H9 (cell line): ENCODE measurements around the gene SLC25A43. TPM values are rescaled to one million over a fixed set of nuclear protein-coding genes. Genes with fewer than 3 reads are reported as not detected.

Source experiments
- DNase-seq: peaks from one replicate; pipeline ENCODE4 v3.0.0-alpha.2; 2017
- H2AFZ ChIP-seq: one replicate; pipeline ENCODE4 v1.6.1; 2013; ENCODE audit warnings: mild to moderate bottlenecking, low read length, control low read depth, moderate library complexity
- H2AK5ac ChIP-seq: 2 replicates; pipeline ENCODE4 v1.6.1; 2013; ENCODE audit warnings: low read length, control low read depth, mixed read lengths; ENCODE audit not compliant: insufficient read length
- H2BK120ac ChIP-seq: one replicate; pipeline ENCODE4 v1.6.1; 2013; ENCODE audit warnings: low read depth, mild to moderate bottlenecking, low read length, control low read depth, inconsistent platforms; ENCODE audit not compliant: poor library complexity, severe bottlenecking
- H2BK12ac ChIP-seq: 2 replicates; pipeline ENCODE4 v1.6.1; 2013; ENCODE audit warnings: low read length, control low read depth, mixed read lengths, low read depth; ENCODE audit not compliant: insufficient read length
- H2BK15ac ChIP-seq: 2 replicates; pipeline ENCODE4 v1.6.1; 2013; ENCODE audit warnings: low read depth, low read length, control low read depth
- H2BK20ac ChIP-seq: one replicate; pipeline ENCODE4 v1.6.1; 2013; ENCODE audit warnings: low read depth, mild to moderate bottlenecking, low read length, control low read depth, inconsistent platforms; ENCODE audit not compliant: poor library complexity, severe bottlenecking
- H2BK5ac ChIP-seq: 2 replicates; pipeline ENCODE4 v1.6.1; 2013; ENCODE audit warnings: low read length, control low read depth, mixed read lengths; ENCODE audit not compliant: insufficient read length
- H3K14ac ChIP-seq: 2 replicates; pipeline ENCODE4 v1.6.1; 2013; ENCODE audit warnings: low read length, control low read depth; ENCODE audit not compliant: insufficient read depth
- H3K18ac ChIP-seq: 2 replicates; pipeline ENCODE4 v1.6.1; 2013; ENCODE audit warnings: low read depth, mild to moderate bottlenecking, mixed read lengths, low read length, control low read depth; ENCODE audit not compliant: insufficient read length
- H3K23ac ChIP-seq: 2 replicates; pipeline ENCODE4 v1.6.1; 2013; ENCODE audit warnings: low read length, control low read depth, mixed read lengths, low read depth; ENCODE audit not compliant: insufficient read length
- H3K23me2 ChIP-seq: 2 replicates; pipeline ENCODE4 v1.6.1; 2013; ENCODE audit warnings: low read depth, mild to moderate bottlenecking, mixed read lengths, low read length, control low read depth; ENCODE audit not compliant: insufficient read length, poor library complexity, severe bottlenecking
- H3K27ac ChIP-seq: 2 replicates; pipeline ENCODE4 v1.5.1; 2013; ENCODE audit warnings: low read length, control low read depth, mixed read lengths, low read depth; ENCODE audit not compliant: insufficient read length
- H3K27me3 ChIP-seq: 2 replicates; pipeline ENCODE4 v1.6.1; 2013; ENCODE audit warnings: low read length, control low read depth, inconsistent platforms; ENCODE audit not compliant: insufficient read depth
- H3K4ac ChIP-seq: 2 replicates; pipeline ENCODE4 v1.6.1; 2013; ENCODE audit warnings: low read depth, mild to moderate bottlenecking, control low read depth, inconsistent platforms, low read length, moderate library complexity
- H3K4me1 ChIP-seq: 2 replicates; pipeline ENCODE4 v1.6.1; 2013; ENCODE audit warnings: low read length, control low read depth, inconsistent platforms; ENCODE audit not compliant: insufficient read depth
- H3K4me2 ChIP-seq: 2 replicates; pipeline ENCODE4 v1.6.1; 2013; ENCODE audit warnings: low read length, control low read depth, mixed read lengths; ENCODE audit not compliant: insufficient read length, insufficient read depth
- H3K56ac ChIP-seq: 2 replicates; pipeline ENCODE4 v1.6.1; 2013; ENCODE audit warnings: low read depth, mild to moderate bottlenecking, mixed read lengths, low read length, control low read depth; ENCODE audit not compliant: insufficient read length
- H3K79me1 ChIP-seq: 2 replicates; pipeline ENCODE4 v1.6.1; 2013; ENCODE audit warnings: low read depth, mild to moderate bottlenecking, moderate library complexity, low read length, control low read depth, inconsistent platforms; ENCODE audit not compliant: insufficient read depth, poor library complexity, severe bottlenecking
- H3K79me2 ChIP-seq: 2 replicates; pipeline ENCODE4 v1.6.1; 2013; ENCODE audit warnings: low read length, control low read depth, inconsistent platforms; ENCODE audit not compliant: insufficient read depth
- H3K9ac ChIP-seq: 2 replicates; pipeline ENCODE4 v1.6.1; 2013; ENCODE audit warnings: low read length, control low read depth, mixed read lengths; ENCODE audit not compliant: insufficient read length; ENCODE audit errors: extremely low read depth
- H3K9me3 ChIP-seq: one replicate; pipeline ENCODE4 v1.6.1; 2013; ENCODE audit warnings: low read depth, low read length, inconsistent platforms; ENCODE audit not compliant: control insufficient read depth
- H3T11ph ChIP-seq: one replicate; pipeline ENCODE4 v1.6.1; 2013; ENCODE audit warnings: mild to moderate bottlenecking, low read length, control low read depth, inconsistent platforms
- H4K20me1 ChIP-seq: one replicate; pipeline ENCODE4 v1.6.1; 2013; ENCODE audit not compliant: control insufficient read depth, insufficient read length, insufficient read depth
- H4K5ac ChIP-seq: 2 replicates; pipeline ENCODE4 v1.6.1; 2013; ENCODE audit warnings: low read depth, mild to moderate bottlenecking, mixed read lengths, low read length, control low read depth; ENCODE audit not compliant: insufficient read length
- H4K8ac ChIP-seq: replicated peaks from 2 replicates; pipeline ENCODE4 v1.6.1; 2013; ENCODE audit warnings: low read length, control low read depth, mixed read lengths, low read depth; ENCODE audit not compliant: insufficient read length
- H4K91ac ChIP-seq: 2 replicates; pipeline ENCODE4 v1.6.1; 2013; ENCODE audit warnings: low read depth, mild to moderate bottlenecking, moderate library complexity, mixed read lengths, low read length, control low read depth; ENCODE audit not compliant: insufficient read length
- H3K27ac Mint-ChIP-seq, 3 experiments: 2 replicates in 2 of 3; 3 replicates in 1 of 3; pipeline ENCODE4 v1.8.0; 2020 to 2021; ENCODE audit warnings: mixed read lengths in 3 of 3, mild to moderate bottlenecking in 1 of 3, moderate library complexity in 1 of 3
- H3K27me3 Mint-ChIP-seq: 2 replicates; pipeline ENCODE4 v1.8.0; 2021; ENCODE audit warnings: low read depth, mild to moderate bottlenecking, moderate library complexity, mixed read lengths
- H3K36me3 Mint-ChIP-seq, 3 experiments: 2 replicates in 2 of 3; 3 replicates in 1 of 3; pipeline ENCODE4 v1.8.0; 2020 to 2021; ENCODE audit warnings: low read depth in 3 of 3, mixed read lengths in 3 of 3; ENCODE audit not compliant: insufficient read depth in 1 of 3
- H3K4me1 Mint-ChIP-seq, 2 experiments: 2 replicates each; pipeline ENCODE4 v1.8.0; 2020; ENCODE audit warnings: mixed read lengths in 2 of 2
- H3K4me3 Mint-ChIP-seq, 2 experiments: 2 replicates in 1 of 2; 3 replicates in 1 of 2; pipeline ENCODE4 v1.8.0; 2020 to 2021; ENCODE audit warnings: mild to moderate bottlenecking in 2 of 2, mixed read lengths in 2 of 2, moderate library complexity in 1 of 2
- H3K9me3 Mint-ChIP-seq, 2 experiments: 2 replicates in 1 of 2; 3 replicates in 1 of 2; pipeline ENCODE4 v1.8.0; 2020; ENCODE audit warnings: mild to moderate bottlenecking in 2 of 2, mixed read lengths in 2 of 2, moderate library complexity in 1 of 2
- WGBS: extraction: QIAGEN DNeasy Blood & Tissue Kit; methylation state at CpG from one replicate; pipeline ENCODE4 v1.1.7; 2013; ENCODE audit warnings: missing lambda C conversion rate, low lambda C conversion rate, mixed read lengths; ENCODE audit not compliant: insufficient read length; ENCODE audit errors: extremely low coverage; 5-methylcytosine and 5-hydroxymethylcytosine counted together
- total RNA-seq: library from RNA; stranded (reverse); gene quantifications from 2 replicates; pipeline ENCODE4 v1.2.1, GENCODE V29; 2021
- TF ChIP-seq, protein P1 (sequence below): fragments of 200-600 bp; sonication (generic); conservative IDR thresholded peaks from 3 replicates; pipeline ENCODE4 v1.8.0; 2021; ENCODE audit warnings: antibody characterized with exemption, mild to moderate bottlenecking

Gene SLC25A43
- total RNA-seq, 1 experiment from 2014 or later, result 3.7 TPM

DNA sequence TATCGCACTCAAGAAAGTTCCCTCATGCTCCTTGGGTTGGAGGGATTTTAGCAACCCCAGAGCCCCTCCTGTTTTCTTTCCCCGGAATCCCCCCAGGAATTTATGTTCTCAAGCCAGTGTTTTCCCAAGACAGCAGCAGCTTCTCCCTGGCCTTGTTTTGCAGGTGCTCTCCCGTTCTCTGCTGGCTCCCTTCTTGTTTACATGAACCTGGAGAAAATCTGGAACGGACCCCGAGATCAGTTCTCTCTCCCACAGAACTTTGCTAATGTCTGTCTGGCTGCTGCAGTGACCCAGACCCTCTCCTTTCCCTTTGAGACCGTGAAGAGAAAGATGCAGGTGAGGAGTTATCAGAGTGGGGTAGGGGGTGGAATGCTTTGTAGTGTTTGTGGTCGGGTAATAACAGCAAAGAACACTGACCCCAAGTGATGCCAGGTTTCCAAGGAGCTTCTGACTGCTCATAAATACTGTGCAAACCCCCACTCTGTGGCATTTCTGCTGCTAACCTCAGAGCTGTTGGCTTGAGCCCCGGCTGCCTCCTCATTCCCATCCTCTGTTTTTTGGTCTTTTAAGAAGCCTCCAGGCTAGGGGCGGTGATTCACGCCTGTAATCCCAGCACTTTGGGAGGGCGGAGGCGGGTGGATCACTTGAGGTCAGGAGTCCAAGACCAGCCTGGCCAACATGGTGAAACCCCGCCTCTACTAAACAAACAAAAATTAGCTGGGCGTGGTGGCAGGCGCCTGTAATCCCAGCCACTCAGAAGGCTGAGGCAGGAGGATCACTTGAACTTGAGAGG lies 11.1 kb downstream of the SLC25A43 start:
- DNase-seq, result no peak
- TF ChIP-seq, protein P1, sequence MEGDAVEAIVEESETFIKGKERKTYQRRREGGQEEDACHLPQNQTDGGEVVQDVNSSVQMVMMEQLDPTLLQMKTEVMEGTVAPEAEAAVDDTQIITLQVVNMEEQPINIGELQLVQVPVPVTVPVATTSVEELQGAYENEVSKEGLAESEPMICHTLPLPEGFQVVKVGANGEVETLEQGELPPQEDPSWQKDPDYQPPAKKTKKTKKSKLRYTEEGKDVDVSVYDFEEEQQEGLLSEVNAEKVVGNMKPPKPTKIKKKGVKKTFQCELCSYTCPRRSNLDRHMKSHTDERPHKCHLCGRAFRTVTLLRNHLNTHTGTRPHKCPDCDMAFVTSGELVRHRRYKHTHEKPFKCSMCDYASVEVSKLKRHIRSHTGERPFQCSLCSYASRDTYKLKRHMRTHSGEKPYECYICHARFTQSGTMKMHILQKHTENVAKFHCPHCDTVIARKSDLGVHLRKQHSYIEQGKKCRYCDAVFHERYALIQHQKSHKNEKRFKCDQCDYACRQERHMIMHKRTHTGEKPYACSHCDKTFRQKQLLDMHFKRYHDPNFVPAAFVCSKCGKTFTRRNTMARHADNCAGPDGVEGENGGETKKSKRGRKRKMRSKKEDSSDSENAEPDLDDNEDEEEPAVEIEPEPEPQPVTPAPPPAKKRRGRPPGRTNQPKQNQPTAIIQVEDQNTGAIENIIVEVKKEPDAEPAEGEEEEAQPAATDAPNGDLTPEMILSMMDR, result no peak
- Histone ChIP-seq H2BK20ac (no peak overlapping the region), H3K23ac (no peak overlapping the region), H2AK5ac (no peak overlapping the region), H3K14ac (no peak overlapping the region), H3K4me1 (no peaks in the 10 kb centered on the region), H2AFZ (no peak overlapping the region), H3K56ac (no peak overlapping the region), H3K4ac (no peak overlapping the region), H3K18ac (no peak overlapping the region), H4K8ac (no peak overlapping the region), H2BK12ac (no peak overlapping the region), H3K4me2 (no peak overlapping the region), H3K79me2 (no peaks in the 10 kb centered on the region), H4K5ac (no peak overlapping the region), H3K9ac (no peak overlapping the region), H3K27me3 (no peaks in the 10 kb centered on the region), H3K79me1 (peaks cover 3% of the 10 kb centered on the region), H3T11ph (no peak overlapping the region), H2BK120ac (no peak overlapping the region), H4K91ac (no peak overlapping the region), H3K23me2 (no peaks in the 10 kb centered on the region), H4K20me1 (no peaks in the 10 kb centered on the region), H3K27ac (no peak overlapping the region), H2BK5ac (no peak overlapping the region), H2BK15ac (no peak overlapping the region), H3K9me3 (peaks cover 22% of the 10 kb centered on the region)
- Mint-ChIP-seq H3K36me3 (peaks cover 11 to 21% (median 20%) of the 10 kb centered on the region in 3 experiments), H3K27me3 (no peaks in the 10 kb centered on the region; the same call in 1 of the 2 replicates), H3K27ac (peak overlapping the region in 1 of 3 experiments; percentile 64; a peak in 1 of 7 replicates), H3K4me1 (peaks cover 0 to 3% of the 10 kb centered on the region in 2 experiments; a peak in 1 of 4 replicates), H3K4me3 (no peak overlapping the region), H3K9me3 (peaks cover 47 to 49% of the 10 kb centered on the region in 2 experiments)
- no CpG with 5 or more reads among the region's 15 CpGs for WGBS
